Measurements from ENCODE around the gene MC1R. TPM values are rescaled to one million over a fixed set of nuclear protein-coding genes. Genes with fewer than 3 reads are reported as not detected.
"Not testable (repeated sequence)": the region's sequence is repeated elsewhere in the genome, so short reads cannot be mapped to it uniquely, and the experiment has no call there.

MC1R gene
- total RNA-seq, 4 donors from 2014 or later = 3.6 to 29.3 (median 8.9) TPM

DNA sequence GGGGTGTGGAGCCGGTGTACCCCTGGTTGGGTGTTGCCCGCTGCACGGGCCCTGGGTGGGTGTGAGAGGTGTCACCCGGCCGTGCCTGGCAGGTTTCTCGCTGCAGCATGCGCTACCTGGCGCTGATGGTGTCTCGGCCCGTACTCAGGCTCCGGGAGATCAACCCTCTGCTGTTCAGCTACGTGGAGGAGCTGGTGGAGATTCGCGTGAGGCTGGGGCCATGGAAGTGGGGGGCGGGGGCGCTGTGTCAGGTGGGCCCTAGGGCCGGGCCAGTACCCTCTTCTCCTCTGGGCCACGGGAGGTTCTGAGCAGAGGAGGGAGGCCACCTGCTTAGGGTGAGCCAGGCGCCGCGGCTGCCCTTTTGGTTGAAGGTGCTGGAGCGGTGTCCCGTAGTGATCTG is 43.3 kb downstream of the MC1R start:
- DNase-seq (ENCODE audit: low spot score in 2 of 2) = no peak
- Histone ChIP-seq H3K27me3 (no peaks in the 10 kb centered on the region), H3K36me3 (peaks cover 70% of the 10 kb centered on the region), H3K4me3 (no peak overlapping the region), H3K4me1 (no peaks in the 10 kb centered on the region), H3K9me3 (no peaks in the 10 kb centered on the region), H3K27ac (no peak overlapping the region)
- no peak for TF ChIP-seq EP300 (IDR thresholded peaks at IDR 0.05)
- TF ChIP-seq POLR2A (IDR thresholded peaks at IDR 0.05) = no peak
- no peak for TF ChIP-seq POLR2AphosphoS5 (IDR thresholded peaks at IDR 0.05)
- TF ChIP-seq, protein P1, sequence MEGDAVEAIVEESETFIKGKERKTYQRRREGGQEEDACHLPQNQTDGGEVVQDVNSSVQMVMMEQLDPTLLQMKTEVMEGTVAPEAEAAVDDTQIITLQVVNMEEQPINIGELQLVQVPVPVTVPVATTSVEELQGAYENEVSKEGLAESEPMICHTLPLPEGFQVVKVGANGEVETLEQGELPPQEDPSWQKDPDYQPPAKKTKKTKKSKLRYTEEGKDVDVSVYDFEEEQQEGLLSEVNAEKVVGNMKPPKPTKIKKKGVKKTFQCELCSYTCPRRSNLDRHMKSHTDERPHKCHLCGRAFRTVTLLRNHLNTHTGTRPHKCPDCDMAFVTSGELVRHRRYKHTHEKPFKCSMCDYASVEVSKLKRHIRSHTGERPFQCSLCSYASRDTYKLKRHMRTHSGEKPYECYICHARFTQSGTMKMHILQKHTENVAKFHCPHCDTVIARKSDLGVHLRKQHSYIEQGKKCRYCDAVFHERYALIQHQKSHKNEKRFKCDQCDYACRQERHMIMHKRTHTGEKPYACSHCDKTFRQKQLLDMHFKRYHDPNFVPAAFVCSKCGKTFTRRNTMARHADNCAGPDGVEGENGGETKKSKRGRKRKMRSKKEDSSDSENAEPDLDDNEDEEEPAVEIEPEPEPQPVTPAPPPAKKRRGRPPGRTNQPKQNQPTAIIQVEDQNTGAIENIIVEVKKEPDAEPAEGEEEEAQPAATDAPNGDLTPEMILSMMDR (IDR thresholded peaks at IDR 0.05) = no peak
- 94% methylated on average over 12 of the region's 23 CpGs for WGBS

DNA sequence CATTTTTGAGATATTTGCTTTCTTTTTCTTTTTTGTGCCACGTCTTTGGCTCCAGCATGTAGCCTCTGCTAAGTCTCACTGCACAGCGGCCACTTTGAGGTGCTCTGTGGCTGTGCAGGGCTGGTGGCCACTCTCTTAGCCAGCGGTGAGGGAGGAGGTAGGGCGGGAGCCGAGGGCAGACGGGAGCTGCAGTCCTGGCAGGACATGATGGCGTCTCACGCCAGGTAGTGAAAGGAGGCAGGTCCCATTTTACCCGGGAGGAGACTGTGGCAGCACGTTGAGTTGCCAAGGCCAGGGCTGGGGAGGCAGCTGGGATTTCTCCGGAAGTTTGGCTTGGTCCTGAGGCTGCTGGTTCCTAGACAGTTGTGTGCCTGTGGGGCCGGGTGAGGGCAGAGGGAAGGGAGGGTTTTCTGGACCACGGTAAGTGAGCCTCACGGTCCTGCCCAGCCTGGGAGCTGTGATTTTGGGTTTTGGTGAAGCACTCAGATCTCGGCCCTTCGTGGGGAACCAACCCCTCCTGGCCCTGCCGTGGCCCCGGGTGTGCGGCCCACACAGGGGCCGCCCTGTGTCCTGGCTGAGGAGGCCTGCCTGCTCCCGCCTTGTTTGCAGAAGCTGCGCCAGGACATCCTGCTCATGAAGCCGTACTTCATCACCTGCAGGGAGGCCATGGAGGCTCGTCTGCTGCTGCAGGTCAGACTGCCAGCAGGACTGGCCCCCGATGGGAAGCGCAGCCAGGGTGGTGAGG is 44.3 kb downstream of the MC1R start:
- 78% methylated on average over 15 of the region's 26 CpGs for WGBS
- no peaks in the 10 kb centered on the region for H3K27me3 ChIP-seq
- H3K27ac ChIP-seq = no peak overlapping the region
- no peak for DNase-seq (ENCODE audit: low spot score in 2 of 2)
- TF ChIP-seq, protein P1 (IDR thresholded peaks at IDR 0.05) = no peak
- TF ChIP-seq POLR2A (IDR thresholded peaks at IDR 0.05) = no peak
- no peak for TF ChIP-seq POLR2AphosphoS5 (IDR thresholded peaks at IDR 0.05)
- no peak for TF ChIP-seq EP300 (IDR thresholded peaks at IDR 0.05)
- no peaks in the 10 kb centered on the region for H3K9me3 ChIP-seq
- no peaks in the 10 kb centered on the region for H3K4me1 ChIP-seq
- H3K36me3 ChIP-seq = peaks cover 60% of the 10 kb centered on the region
- no peak overlapping the region for H3K4me3 ChIP-seq

DNA sequence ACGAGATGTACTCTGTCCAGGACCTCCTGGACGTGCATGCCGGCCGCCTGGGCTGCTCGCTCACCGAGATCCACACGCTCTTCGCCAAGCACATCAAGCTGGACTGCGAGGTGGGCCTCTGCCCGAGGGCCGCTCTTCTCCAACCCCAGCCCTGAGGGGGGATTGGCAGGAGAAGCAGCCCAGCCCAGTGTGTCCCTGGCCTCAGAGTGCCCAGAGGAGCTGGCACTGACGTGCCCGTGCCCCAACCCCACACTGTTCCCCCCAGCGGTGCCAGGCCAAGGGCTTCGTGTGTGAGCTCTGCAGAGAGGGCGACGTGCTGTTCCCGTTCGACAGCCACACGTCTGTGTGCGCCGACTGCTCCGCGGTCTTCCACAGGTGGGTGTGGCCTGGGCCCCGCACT is 45.5 kb downstream of the MC1R start:
- TF ChIP-seq POLR2AphosphoS5 (IDR thresholded peaks at IDR 0.05) (no peak), EP300 (IDR thresholded peaks at IDR 0.05) (no peak), POLR2A (IDR thresholded peaks at IDR 0.05) (no peak)
- TF ChIP-seq, protein P1 (IDR thresholded peaks at IDR 0.05) = no peak
- H3K27me3 ChIP-seq = no peaks in the 10 kb centered on the region
- no peak for DNase-seq (ENCODE audit: low spot score in 2 of 2)
- H3K27ac ChIP-seq = no peak overlapping the region
- no peak overlapping the region for H3K4me3 ChIP-seq
- no peaks in the 10 kb centered on the region for H3K4me1 ChIP-seq
- H3K36me3 ChIP-seq = peaks cover 48% of the 10 kb centered on the region
- no peaks in the 10 kb centered on the region for H3K9me3 ChIP-seq
- 89% methylated on average over 19 of the region's 25 CpGs for WGBS

DNA sequence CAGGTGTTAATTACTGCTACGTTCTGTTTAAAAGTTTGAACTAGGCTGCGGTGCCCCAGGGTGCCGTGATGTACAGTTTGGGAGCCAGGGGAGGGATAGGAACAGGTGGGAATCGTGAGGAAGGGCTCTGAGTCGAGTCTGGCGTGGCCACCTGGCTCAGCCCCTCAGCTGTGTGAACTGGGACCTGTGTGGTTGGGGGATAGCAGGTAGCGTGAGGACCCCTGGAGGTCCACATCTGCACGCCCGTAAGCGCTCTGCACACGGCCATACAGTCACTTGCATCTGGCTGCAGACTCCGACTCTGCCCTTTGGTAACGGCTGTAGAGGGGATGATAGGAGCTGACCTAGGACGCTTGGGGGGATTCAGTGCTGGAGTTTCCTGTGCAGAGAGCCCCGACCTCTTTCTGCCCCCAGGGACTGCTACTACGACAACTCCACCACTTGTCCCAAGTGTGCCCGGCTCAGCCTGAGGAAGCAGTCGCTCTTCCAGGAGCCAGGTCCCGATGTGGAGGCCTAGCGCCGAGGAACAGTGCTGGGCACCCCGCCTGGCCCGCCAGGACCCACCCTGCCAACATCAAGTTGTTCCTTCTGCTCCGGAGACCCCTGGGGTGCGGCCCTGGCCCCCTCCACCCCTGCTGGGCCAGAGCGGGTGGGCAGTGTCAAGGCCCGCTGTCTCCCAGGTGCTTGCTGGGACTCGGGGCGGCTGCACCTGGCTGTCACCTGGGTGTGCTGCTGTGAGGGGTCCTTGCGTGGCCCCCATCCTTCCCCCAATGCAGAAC is 47.0 kb downstream of the MC1R start:
- H3K9me3 ChIP-seq = no peaks in the 10 kb centered on the region
- no peaks in the 10 kb centered on the region for H3K27me3 ChIP-seq
- no peak overlapping the region for H3K27ac ChIP-seq
- no peak for TF ChIP-seq POLR2AphosphoS5 (IDR thresholded peaks at IDR 0.05)
- no peak for TF ChIP-seq EP300 (IDR thresholded peaks at IDR 0.05)
- TF ChIP-seq POLR2A (IDR thresholded peaks at IDR 0.05) = no peak
- TF ChIP-seq, protein P1 (IDR thresholded peaks at IDR 0.05) = no peak
- H3K4me3 ChIP-seq = no peak overlapping the region
- 86% methylated on average over 20 of the region's 30 CpGs for WGBS
- peaks cover 45% of the 10 kb centered on the region for H3K36me3 ChIP-seq
- H3K4me1 ChIP-seq = peaks cover 4% of the 10 kb centered on the region
- DNase-seq (ENCODE audit: low spot score in 2 of 2) = no peak

DNA sequence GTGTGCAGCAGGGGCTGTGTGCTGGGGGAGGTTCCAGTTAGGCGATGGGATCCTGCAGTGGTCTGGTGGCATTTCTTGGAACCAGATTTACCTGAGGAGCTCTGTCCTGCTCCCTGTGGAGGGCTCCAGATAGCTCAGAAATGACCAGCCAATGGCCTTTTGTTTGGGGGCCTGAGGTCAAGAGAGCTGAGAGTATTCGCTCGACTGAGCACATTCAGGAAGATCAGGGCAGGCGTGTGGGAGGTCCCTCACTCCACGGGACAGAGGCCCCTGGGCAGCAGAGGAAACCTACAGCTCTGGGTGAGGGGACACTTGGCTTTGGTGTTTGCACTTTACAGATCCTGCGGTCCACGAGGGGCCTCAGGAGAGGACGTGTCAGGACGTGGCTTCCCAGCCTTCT is 48.1 kb downstream of the MC1R start:
- Histone ChIP-seq H3K4me3 (no peak overlapping the region), H3K4me1 (peaks cover 13% of the 10 kb centered on the region), H3K36me3 (peaks cover 34% of the 10 kb centered on the region), H3K27ac (no peak overlapping the region), H3K9me3 (no peaks in the 10 kb centered on the region), H3K27me3 (no peaks in the 10 kb centered on the region)
- WGBS = 63% methylated on average over 5 of the region's 9 CpGs
- DNase-seq (ENCODE audit: low spot score in 2 of 2) = no peak
- TF ChIP-seq POLR2A (IDR thresholded peaks at IDR 0.05) (no peak), EP300 (IDR thresholded peaks at IDR 0.05) (no peak)

DNA sequence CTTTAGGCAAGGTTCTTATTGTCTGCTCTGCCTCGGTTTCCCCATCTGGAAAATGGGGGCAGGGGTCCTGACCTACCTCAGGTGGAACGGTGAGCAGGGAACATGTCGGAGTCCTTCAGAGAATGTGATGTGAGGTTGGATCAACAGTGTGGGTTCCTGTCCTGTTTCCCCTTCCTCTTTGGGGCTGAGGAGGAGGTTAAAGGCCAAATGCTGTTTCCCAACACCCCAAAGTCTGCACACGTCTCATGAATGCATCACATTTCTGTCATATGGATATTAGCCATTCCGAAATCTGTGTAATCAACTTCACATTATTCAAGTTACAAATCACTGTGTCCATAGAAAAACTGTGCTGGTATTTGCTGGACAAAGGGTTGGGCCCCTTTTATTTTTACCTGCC is 48.8 kb downstream of the MC1R start:
- not testable (repeated sequence) for DNase-seq (ENCODE audit: low spot score in 2 of 2); H3K27ac ChIP-seq
- WGBS = 77% methylated on average over 5 of the region's 5 CpGs

DNA sequence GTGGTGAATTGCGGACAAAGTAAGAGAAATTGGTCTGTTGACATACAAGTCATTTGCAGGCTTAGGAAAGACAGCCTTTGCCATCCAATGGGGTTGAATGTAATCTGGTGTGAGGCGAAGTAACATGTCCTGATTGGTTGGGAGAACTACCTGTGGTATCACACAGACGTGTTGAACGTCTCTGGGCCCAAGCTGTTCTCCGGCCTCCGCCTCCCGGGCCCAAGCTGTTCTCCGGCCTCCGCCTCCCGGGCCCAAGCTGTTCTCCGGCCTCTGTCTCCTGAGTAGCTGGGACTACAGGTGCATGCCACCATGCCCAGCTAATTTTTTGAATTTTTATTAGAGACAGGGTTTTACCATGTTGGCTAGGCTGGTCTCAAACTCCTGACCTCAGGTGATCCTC is 49.4 kb downstream of the MC1R start:
- H3K9me3 ChIP-seq; H3K27me3 ChIP-seq; H3K4me3 ChIP-seq; DNase-seq (ENCODE audit: low spot score in 2 of 2); H3K27ac ChIP-seq: not testable (repeated sequence)
- Histone ChIP-seq H3K4me1 (peaks cover 18% of the 10 kb centered on the region), H3K36me3 (peaks cover 24% of the 10 kb centered on the region)
- 93% methylated on average over 10 of the region's 11 CpGs for WGBS

More for the DNA sequence above, 48.8 kb downstream of the MC1R start:
- H3K4me1 ChIP-seq = peaks cover 17% of the 10 kb centered on the region
- H3K4me3 ChIP-seq, H3K9me3 ChIP-seq, H3K27me3 ChIP-seq: not testable (repeated sequence)
- peaks cover 28% of the 10 kb centered on the region for H3K36me3 ChIP-seq
